ENCODE data around the gene ZFYVE26.
"Not testable (repeated sequence)": the region's sequence is repeated elsewhere in the genome, so short reads cannot be mapped to it uniquely, and the experiment has no call there.

The ZFYVE26 gene

DNA sequence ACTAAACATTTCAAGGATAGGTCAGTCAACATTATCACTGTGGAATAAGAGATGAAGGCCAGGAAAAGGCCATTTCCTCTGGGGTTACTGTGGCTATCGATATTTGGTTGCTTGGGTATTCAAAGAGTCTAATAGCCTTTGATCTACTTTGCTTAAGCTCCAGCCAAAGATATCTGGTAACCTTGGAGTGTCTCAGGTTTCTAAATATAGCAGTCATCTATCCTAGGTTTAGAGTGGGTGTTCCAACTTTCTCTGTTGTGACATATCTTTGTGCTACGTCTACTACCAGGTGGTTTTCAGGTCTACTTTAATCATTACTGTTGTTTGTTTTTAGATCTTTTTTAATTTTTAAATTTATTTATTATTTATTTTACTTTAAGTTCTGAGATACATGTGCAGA is 72.3 kb downstream of the ZFYVE26 start:
- Mint-ChIP-seq H3K9me3 (peaks cover 4% of the 10 kb centered on the region), H3K27me3 (no peaks in the 10 kb centered on the region)

DNA sequence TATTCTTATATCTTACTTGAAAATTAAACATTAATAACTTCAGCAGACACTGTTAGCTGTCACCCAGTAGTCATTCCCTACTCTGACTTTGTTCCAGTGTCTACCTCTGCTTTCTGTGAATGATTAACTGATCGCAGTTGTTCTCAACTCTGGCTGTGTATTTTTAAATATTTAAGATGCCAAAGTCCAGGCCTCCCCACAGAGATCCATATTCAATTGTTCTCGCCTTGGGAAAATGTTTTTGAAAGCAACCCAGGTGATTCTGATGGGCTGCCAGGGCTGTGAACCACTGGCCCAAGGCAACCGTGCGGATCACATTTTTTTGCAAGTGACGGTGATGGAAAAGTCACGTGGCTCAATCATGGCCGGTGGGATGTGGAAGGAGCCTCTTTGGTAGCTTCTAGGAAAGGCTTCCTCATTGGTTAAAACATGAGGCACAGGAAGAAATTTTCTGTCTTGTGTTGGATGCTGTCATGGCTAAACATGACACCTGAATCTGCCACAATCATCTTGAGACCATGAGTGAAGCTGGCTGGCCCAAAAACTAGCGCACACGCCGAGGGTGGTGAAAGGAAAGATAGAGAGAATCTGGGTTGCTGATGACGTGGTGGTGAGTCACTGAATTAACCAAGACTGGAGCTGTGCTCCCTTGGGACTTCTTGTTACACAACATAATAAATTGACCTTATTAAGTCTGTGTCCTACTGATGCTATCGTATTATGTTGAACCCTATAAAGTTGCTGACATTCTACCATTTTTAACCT is 77.5 kb downstream of the ZFYVE26 start:
- Mint-ChIP-seq H3K36me3 (no peaks in the 10 kb centered on the region), H3K9me3 (no peaks in the 10 kb centered on the region), H3K27me3 (no peaks in the 10 kb centered on the region), H3K27ac (no peak overlapping the region), H3K4me3 (no peak overlapping the region), H3K4me1 (no peaks in the 10 kb centered on the region)

More for the DNA sequence above, 72.3 kb downstream of the ZFYVE26 start:
- Mint-ChIP-seq H3K27ac (no peak overlapping the region), H3K4me1 (no peaks in the 10 kb centered on the region), H3K36me3 (peaks cover 13% of the 10 kb centered on the region), H3K4me3 (no peak overlapping the region)

DNA sequence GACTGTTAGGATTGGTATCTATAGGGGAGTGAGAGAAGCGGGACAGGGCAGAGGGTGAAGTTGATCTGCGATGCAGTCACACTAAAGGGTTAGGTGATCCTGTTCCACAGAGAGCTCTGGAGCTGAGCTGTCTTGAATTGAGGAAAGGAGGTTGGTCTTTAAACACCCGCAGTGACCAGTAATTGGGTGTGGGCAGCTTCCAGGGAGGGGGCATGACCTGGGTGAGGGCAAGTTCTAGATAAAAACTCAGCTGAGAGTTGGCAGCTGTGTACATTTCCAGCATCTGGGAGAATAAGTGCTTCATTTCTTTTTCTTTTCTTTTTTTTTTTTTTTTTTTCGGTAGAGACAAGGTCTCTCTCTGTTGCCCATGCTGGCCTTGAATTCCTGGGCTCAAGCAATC is 79.6 kb downstream of the ZFYVE26 start:
- Mint-ChIP-seq H3K27me3 (no peaks in the 10 kb centered on the region), H3K36me3 (no peaks in the 10 kb centered on the region), H3K4me1 (no peaks in the 10 kb centered on the region), H3K9me3 (no peaks in the 10 kb centered on the region), H3K27ac (no peak overlapping the region), H3K4me3 (no peak overlapping the region)

DNA sequence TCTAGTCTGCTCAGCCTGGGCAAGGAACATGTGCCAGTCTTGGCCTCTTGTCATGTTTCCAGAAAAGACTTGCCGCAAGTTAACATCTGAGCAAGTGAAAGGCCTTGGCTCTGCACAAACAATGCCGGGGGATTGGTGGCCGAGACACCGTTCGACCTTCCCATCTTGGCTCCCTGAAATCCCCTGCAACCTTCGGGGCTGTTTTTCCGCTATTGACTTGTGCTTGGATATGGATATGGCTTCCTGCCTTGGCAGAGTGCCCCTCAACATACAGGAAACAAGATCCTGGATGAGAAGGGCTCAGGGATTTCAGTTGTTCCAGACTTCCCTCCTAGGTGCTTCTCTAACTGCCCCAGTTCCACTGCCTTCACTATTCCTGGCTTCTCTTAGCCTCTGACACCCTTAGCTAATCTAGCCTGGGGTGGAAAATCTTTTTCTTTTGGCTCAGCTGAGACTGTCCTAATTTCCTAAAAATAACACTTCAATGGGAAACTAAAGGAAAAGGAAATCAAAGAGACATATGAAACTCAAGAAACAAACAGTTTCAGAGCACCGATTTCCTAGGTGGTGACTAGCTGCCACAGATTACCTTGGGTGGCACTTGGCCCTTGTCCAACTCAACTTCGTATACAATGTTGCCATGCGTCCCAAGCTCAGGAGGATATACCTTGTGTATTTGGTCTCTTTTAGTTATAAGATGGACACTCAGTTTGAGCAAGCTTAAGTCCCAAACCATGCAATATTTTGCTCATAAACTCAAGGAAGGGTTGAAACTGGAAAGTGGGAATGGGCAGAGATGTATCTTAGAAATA is 80.8 kb downstream of the ZFYVE26 start:
- no peak overlapping the region for H3K4me3 Mint-ChIP-seq
- no peaks in the 10 kb centered on the region for H3K9me3 Mint-ChIP-seq
- no peaks in the 10 kb centered on the region for H3K36me3 Mint-ChIP-seq
- H3K27ac Mint-ChIP-seq = no peak overlapping the region
- no peaks in the 10 kb centered on the region for H3K27me3 Mint-ChIP-seq
- H3K4me1 Mint-ChIP-seq = no peaks in the 10 kb centered on the region

DNA sequence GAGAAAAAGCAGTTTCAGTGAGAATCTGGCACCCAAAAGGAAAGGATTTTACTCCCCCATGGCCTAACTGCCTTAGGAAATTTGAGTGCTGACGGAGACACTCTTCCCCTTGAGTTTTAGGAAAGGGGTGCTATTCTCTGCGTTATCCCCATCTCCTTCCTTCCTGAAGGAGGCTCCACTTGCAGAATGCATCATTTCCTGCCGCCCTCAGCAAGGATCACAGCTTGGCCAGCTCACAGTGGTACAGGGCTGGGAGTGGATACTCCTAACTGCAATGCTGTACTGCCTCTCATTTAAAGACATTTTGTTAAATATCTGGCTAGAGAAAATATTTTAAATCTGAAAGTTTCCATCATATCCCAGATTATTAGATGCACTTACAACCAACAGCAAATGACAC is 81.7 kb downstream of the ZFYVE26 start:
- H3K27me3 Mint-ChIP-seq = no peaks in the 10 kb centered on the region
- H3K36me3 Mint-ChIP-seq = no peaks in the 10 kb centered on the region
- H3K27ac Mint-ChIP-seq = no peak overlapping the region
- H3K4me1 Mint-ChIP-seq = no peaks in the 10 kb centered on the region
- H3K4me3 Mint-ChIP-seq = no peak overlapping the region
- no peaks in the 10 kb centered on the region for H3K9me3 Mint-ChIP-seq

DNA sequence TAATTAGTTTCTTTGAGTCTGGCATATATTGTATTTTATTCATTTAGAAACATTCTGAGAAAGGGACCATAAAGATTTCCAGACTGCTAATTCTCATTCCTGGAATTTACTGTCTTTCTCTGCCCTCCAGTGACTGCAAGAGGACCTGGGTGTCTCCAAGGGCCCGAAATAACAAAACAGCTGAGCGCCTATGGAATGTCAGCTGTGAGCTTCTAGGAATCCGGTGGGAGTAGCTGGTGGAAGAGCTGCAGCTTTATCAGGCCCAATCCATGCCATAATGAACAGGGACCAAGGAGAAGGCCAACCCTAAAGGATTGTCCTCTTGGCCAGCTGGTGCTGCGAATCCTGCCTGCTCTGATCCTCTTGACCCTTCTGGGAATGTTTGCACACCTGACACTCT is 82.8 kb downstream of the ZFYVE26 start:
- no peak overlapping the region for H3K27ac Mint-ChIP-seq

DNA sequence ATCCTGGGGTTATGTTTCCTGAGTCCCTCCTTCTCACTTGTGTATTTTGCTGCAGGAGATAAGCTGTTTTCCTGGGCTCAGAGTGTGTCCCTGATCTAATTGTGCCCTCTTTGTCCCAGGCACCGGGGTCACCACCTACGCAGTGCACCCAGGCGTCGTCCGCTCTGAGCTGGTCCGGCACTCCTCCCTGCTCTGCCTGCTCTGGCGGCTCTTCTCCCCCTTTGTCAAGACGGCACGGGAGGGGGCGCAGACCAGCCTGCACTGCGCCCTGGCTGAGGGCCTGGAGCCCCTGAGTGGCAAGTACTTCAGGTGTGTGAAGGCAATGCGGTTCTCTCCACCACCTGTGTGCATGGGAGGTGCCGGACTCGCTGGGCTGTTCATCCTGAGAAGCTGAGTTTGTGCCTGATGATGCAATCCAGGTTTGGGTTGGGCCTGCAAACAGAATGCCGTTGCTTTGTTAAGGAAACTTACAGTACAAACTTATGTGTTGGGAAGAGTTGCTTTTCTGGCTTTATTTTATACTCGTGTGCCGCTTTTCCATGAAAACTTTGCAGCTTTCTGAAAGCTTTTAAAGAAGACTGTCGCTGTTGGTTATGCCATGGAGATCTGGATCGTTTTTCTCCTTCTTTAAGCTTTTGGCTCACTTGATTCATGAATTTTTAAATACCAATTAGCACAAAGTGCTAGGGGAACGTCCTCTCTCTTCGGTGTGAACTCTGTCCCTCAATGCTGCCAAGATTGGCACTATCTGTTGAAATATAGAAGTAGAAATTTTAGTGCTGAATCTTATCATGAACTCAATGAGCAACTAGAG is 87.1 kb downstream of the ZFYVE26 start:
- Mint-ChIP-seq H3K27me3 (peaks cover 2% of the 10 kb centered on the region), H3K36me3 (no peaks in the 10 kb centered on the region), H3K4me3 (no peak overlapping the region), H3K4me1 (no peaks in the 10 kb centered on the region), H3K9me3 (no peaks in the 10 kb centered on the region), H3K27ac (no peak overlapping the region)

More for the DNA sequence above, 82.8 kb downstream of the ZFYVE26 start:
- Mint-ChIP-seq H3K4me3 (no peak overlapping the region), H3K36me3 (no peaks in the 10 kb centered on the region), H3K9me3 (no peaks in the 10 kb centered on the region), H3K27me3 (no peaks in the 10 kb centered on the region), H3K4me1 (no peaks in the 10 kb centered on the region)

DNA sequence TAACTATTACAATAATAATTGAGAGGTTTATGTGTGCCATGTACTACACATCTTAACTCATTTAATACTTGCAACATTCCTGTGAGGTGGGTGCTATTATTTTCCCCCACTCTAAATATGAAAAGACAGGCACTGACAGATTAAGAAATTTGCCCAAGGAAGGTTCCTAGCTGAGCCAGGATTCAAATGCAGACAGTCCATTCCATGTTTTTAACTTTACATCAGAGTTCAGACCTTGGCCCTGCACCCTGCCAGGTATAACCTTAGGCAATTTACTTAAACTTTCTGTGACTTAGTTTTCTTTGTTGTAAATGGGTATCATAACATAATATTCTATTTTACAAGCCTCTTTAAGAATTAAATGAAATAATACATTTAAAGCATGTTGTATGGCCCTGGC is 88.1 kb downstream of the ZFYVE26 start:
- H3K27me3 Mint-ChIP-seq = peaks cover 12% of the 10 kb centered on the region
- H3K36me3 Mint-ChIP-seq = no peaks in the 10 kb centered on the region
- no peaks in the 10 kb centered on the region for H3K4me1 Mint-ChIP-seq
- H3K4me3 Mint-ChIP-seq = no peak overlapping the region
- no peaks in the 10 kb centered on the region for H3K9me3 Mint-ChIP-seq
- no peak overlapping the region for H3K27ac Mint-ChIP-seq

DNA sequence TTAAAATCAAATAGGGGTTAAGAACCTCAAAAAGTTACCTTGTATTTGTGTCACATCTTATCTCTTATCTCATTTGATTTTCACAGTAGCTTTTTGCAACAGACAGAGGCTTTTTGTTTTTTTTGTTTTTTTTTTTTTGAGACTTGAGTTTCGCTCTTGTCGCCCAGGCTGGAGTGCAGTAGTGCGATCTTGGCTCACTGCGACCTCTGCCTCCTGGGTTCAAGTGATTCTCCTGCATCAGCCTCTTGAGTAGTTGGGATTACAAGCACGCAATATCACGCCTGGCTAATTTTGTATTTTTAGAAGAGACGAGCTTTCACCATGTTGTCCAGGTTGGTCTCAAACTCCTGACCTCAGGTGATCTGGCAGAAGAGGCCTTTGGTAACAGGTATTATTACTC is 89.0 kb downstream of the ZFYVE26 start:
- no peaks in the 10 kb centered on the region for H3K4me1 Mint-ChIP-seq
- no peak overlapping the region for H3K27ac Mint-ChIP-seq
- no peaks in the 10 kb centered on the region for H3K36me3 Mint-ChIP-seq
- H3K9me3 Mint-ChIP-seq = no peaks in the 10 kb centered on the region
- peaks cover 20% of the 10 kb centered on the region for H3K27me3 Mint-ChIP-seq
- H3K4me3 Mint-ChIP-seq = no peak overlapping the region

DNA sequence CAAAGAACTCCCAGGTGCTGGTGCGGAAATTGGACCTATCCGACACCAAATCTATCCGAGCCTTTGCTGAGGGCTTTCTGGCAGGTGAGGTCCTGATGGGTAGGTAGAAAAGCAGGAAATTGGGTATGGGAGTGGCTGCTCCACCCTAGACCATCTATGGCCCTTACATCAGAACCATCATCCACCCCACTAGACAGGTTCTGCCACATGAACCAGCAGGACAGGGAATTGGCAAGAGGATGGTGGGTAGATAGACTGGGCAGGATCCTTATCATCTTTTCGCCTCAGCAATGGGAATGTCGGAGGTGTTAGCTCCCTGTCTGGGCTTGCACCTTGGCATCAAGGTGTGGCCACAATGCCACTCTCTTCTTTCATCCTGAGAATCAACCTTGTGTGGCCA is 91.2 kb downstream of the ZFYVE26 start:
- no peak overlapping the region for H3K4me3 Mint-ChIP-seq
- no peaks in the 10 kb centered on the region for H3K9me3 Mint-ChIP-seq
- H3K36me3 Mint-ChIP-seq = no peaks in the 10 kb centered on the region
- no peak overlapping the region for H3K27ac Mint-ChIP-seq
- peaks cover 28% of the 10 kb centered on the region for H3K27me3 Mint-ChIP-seq
- no peaks in the 10 kb centered on the region for H3K4me1 Mint-ChIP-seq

DNA sequence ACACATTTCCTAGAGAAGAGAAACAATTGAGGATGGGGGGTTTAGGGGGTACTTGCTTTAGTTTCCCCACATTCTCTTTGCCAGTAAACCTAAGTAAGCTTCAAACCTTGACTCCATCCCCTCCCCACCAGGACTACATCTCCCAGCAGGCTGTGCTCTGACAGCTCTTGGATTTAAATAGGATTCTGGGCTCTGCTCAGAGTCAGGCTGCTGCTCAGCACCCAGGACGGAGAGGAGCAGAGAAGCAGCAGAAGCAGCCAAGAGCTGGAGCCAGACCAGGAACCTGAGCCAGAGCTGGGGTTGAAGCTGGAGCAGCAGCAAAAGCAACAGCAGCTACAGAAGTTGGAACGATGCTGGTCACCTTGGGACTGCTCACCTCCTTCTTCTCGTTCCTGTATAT is 94.1 kb downstream of the ZFYVE26 start:
- Mint-ChIP-seq H3K9me3 (no peaks in the 10 kb centered on the region), H3K4me1 (no peaks in the 10 kb centered on the region), H3K27me3 (peaks cover 31% of the 10 kb centered on the region), H3K4me3 (no peak overlapping the region), H3K27ac (no peak overlapping the region), H3K36me3 (no peaks in the 10 kb centered on the region)

DNA sequence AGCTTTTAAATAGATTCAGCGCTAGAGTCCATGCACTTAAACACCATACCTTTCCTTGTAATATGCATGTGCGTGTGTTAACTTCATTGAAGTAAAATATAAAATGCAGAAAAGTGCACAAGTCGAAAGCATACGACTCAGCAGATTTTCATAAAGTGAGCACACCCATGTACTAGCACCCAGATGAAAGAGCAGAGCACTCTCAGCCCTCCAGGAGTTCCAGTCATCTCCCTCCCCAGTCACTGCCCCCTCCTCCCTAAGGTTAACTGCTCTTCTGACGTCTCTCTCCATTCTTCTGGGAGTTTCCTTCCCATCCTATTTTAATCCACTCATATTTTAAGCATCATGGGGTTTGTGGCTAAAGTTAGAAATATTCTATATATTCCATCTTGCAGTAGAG is 94.5 kb downstream of the ZFYVE26 start:
- no peak overlapping the region for H3K4me3 Mint-ChIP-seq
- H3K4me1 Mint-ChIP-seq = no peaks in the 10 kb centered on the region
- no peak overlapping the region for H3K27ac Mint-ChIP-seq
- H3K27me3 Mint-ChIP-seq = peaks cover 31% of the 10 kb centered on the region
- H3K36me3 Mint-ChIP-seq = no peaks in the 10 kb centered on the region
- no peaks in the 10 kb centered on the region for H3K9me3 Mint-ChIP-seq

DNA sequence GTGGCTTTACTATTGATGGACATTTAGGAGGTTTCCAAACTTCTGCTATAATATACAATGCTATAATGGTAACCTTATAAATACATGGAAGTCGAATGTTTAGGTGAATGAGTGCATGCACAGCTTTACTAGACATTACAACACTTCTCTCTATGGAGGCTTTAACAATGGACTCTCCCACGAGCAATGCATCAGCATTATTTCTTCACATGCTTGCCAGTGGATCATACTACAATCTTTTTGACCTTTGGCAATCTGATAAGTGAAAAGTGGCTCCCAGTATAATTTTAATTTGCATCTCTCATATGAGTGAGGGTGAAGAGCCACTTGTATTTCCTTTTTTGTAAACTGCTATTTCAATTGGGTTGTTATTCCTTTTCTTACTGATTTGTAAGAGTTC is 96.5 kb downstream of the ZFYVE26 start:
- H3K4me3 Mint-ChIP-seq = no peak overlapping the region
- H3K9me3 Mint-ChIP-seq = no peaks in the 10 kb centered on the region
- peaks cover 31% of the 10 kb centered on the region for H3K27me3 Mint-ChIP-seq
- no peaks in the 10 kb centered on the region for H3K4me1 Mint-ChIP-seq
- H3K27ac Mint-ChIP-seq = no peak overlapping the region
- no peaks in the 10 kb centered on the region for H3K36me3 Mint-ChIP-seq

DNA sequence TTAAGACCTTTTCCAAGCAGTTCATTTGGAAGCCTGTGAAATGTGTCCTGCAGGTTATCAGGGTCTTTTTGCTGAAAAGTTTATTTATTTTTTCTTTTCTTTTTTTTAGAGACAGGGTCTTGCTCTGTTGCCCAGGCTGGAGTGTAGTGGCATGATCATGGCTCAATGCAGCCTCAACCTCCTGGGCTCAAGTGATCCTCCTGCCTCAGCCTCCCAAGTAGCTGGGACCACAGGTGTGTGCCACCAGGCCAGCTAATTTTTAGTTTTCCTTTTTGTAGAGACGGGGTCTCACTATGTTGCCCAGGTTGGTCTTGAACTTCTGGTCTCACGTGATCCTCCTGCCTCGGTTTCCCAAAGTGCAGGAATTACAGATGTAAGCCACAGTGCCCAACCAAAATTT is 97.0 kb downstream of the ZFYVE26 start:
- peaks cover 30% of the 10 kb centered on the region for H3K27me3 Mint-ChIP-seq
- H3K27ac Mint-ChIP-seq, H3K36me3 Mint-ChIP-seq, H3K9me3 Mint-ChIP-seq, H3K4me1 Mint-ChIP-seq, H3K4me3 Mint-ChIP-seq: not testable (repeated sequence)

DNA sequence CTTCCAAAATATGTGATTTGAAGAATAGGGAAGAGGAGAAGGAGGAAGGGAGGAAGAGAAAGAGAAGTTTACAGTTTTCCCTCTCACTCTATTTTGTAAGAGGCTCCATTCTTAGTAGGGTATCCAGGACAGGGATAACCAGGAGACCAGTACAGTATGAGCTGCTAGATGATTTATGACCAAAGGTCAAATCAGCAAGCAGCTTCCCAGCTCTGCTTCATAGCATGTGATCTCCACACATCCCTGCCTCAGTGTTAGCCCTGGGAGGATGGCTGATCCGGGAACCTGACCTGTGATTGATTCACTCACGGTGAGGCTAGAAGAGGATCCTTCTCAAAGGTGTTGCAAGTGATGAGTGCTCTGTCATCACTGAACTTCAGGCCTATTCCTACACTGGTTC is 98.1 kb downstream of the ZFYVE26 start:
- H3K9me3 Mint-ChIP-seq = no peaks in the 10 kb centered on the region
- H3K36me3 Mint-ChIP-seq = no peaks in the 10 kb centered on the region
- H3K27me3 Mint-ChIP-seq = peaks cover 20% of the 10 kb centered on the region
- no peak overlapping the region for H3K4me3 Mint-ChIP-seq
- H3K4me1 Mint-ChIP-seq = no peaks in the 10 kb centered on the region
- H3K27ac Mint-ChIP-seq = no peak overlapping the region

DNA sequence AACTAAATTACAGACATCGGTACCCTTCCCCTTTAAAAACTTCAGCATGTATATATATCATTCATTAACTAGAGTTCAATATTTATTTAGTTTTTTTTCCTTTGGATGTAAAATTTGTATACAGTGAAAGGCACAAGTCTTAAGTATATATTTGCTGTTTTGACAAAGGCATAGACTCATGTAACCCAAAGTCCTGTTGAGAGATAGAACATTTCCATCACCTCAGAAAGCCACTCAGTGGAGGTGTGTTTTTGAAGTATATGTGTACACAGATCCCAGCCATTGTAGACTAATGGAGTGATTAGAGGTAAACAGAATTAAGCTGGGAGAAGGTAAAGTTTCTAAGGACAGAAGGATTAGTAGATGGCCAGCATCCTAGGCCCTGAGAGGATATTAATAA is 99.3 kb downstream of the ZFYVE26 start:
- H3K4me1 Mint-ChIP-seq = no peaks in the 10 kb centered on the region
- no peaks in the 10 kb centered on the region for H3K9me3 Mint-ChIP-seq
- no peaks in the 10 kb centered on the region for H3K36me3 Mint-ChIP-seq
- no peak overlapping the region for H3K27ac Mint-ChIP-seq
- H3K27me3 Mint-ChIP-seq = peaks cover 11% of the 10 kb centered on the region
- no peak overlapping the region for H3K4me3 Mint-ChIP-seq
